IMR-90 (cell line): ENCODE data around the gene ITPKB. TPM values are rescaled to one million over a fixed set of nuclear protein-coding genes. Genes with fewer than 3 reads are reported as not detected.

Experiments
- ATAC-seq: fragments of 200-7000 bp; cut with Tn5 transposase; 2 replicates; pipeline ENCODE4 v1.9.1; 2020; ENCODE audit warnings: low read depth, mild to moderate bottlenecking, moderate library complexity
- BruUV-seq: library from RNA; stranded (reverse); fragments of 400-500 nt; replicated peaks from 2 replicates; lab custom pipeline; 2021; lab: Mats Ljungman, UMichigan
- CTCF ChIA-PET: fragments of 300-600 bp; formaldehyde crosslinking; extraction: SDS; loops from one replicate; lab custom pipeline; 2021; ENCODE audit warnings: antibody characterized with exemption; lab: Yijun Ruan, JAX
- POLR2A ChIA-PET: fragments of 300-600 bp; sonication (Branson Sonifier 250); formaldehyde crosslinking; loops from one replicate; lab custom pipeline; 2022; ENCODE audit warnings: antibody characterized with exemption; ENCODE audit not compliant: unreplicated experiment; lab: Charles Lee
- DNase-seq: peaks from one replicate; pipeline ENCODE4 v3.0.0; 2013
- H2AFZ ChIP-seq: replicated peaks from 2 replicates; pipeline ENCODE3; 2013; ENCODE audit warnings: low read length, mild to moderate bottlenecking; ENCODE audit not compliant: poor library complexity
- H2AK5ac ChIP-seq: 2 replicates; pipeline ENCODE4 v1.6.1; 2013; ENCODE audit warnings: low read depth, low read length, inconsistent platforms
- H2AK9ac ChIP-seq: replicated peaks from 2 replicates; pipeline ENCODE3; 2013; ENCODE audit warnings: mild to moderate bottlenecking, low read depth, low read length, moderate library complexity; ENCODE audit not compliant: poor library complexity
- H2BK120ac ChIP-seq: 2 replicates; pipeline ENCODE4 v1.6.1; 2013; ENCODE audit warnings: low read depth, low read length, inconsistent platforms
- H2BK15ac ChIP-seq: 3 replicates; pipeline ENCODE4 v1.6.1; 2013; ENCODE audit warnings: low read depth, low read length, inconsistent platforms
- H2BK20ac ChIP-seq: 2 replicates; pipeline ENCODE4 v1.6.1; 2013; ENCODE audit warnings: low read depth, mild to moderate bottlenecking, inconsistent platforms, low read length, moderate library complexity
- H2BK5ac ChIP-seq: 2 replicates; pipeline ENCODE4 v1.6.1; 2013; ENCODE audit warnings: mild to moderate bottlenecking, low read depth, low read length, inconsistent platforms; ENCODE audit not compliant: poor library complexity, severe bottlenecking
- H3K14ac ChIP-seq: replicated peaks from 2 replicates; pipeline ENCODE4 v1.6.1; 2013; ENCODE audit warnings: low read depth, low read length, inconsistent platforms
- H3K18ac ChIP-seq: 2 replicates; pipeline ENCODE4 v1.6.1; 2013; ENCODE audit warnings: low read depth, low read length, control low read depth
- H3K23ac ChIP-seq: 2 replicates; pipeline ENCODE4 v1.6.1; 2013; ENCODE audit warnings: low read depth, low read length, inconsistent platforms
- H3K27ac ChIP-seq: 2 replicates; pipeline ENCODE4 v1.5.1; 2013; ENCODE audit warnings: mild to moderate bottlenecking, control low read depth, low read length; ENCODE audit not compliant: insufficient read depth
- H3K27me3 ChIP-seq: 2 replicates; pipeline ENCODE4 v1.6.1; 2013; ENCODE audit warnings: low read length; ENCODE audit not compliant: control insufficient read depth, insufficient read depth
- H3K36me3 ChIP-seq: 2 replicates; pipeline ENCODE4 v1.6.1; 2013; ENCODE audit warnings: low read length, mixed read lengths; ENCODE audit not compliant: control insufficient read depth, insufficient read depth
- H3K4ac ChIP-seq: 2 replicates; pipeline ENCODE4 v1.6.1; 2013; ENCODE audit warnings: low read depth, low read length, inconsistent platforms
- H3K4me1 ChIP-seq: 2 replicates; pipeline ENCODE4 v1.6.1; 2013; ENCODE audit warnings: low read length, mixed read lengths; ENCODE audit not compliant: control insufficient read depth, insufficient read depth
- H3K4me2 ChIP-seq: 2 replicates; pipeline ENCODE4 v1.6.1; 2013; ENCODE audit warnings: low read depth, mild to moderate bottlenecking, control low read depth, low read length, moderate library complexity
- H3K4me3 ChIP-seq: 2 replicates; pipeline ENCODE4 v1.5.1; 2013; ENCODE audit warnings: low read depth, mild to moderate bottlenecking, control low read depth, low read length, moderate library complexity; ENCODE audit not compliant: insufficient read depth
- H3K56ac ChIP-seq: 2 replicates; pipeline ENCODE4 v1.6.1; 2013; ENCODE audit warnings: low read length, inconsistent platforms; ENCODE audit not compliant: insufficient read depth; ENCODE audit errors: extremely low read depth
- H3K79me1 ChIP-seq, 2 experiments: 2 replicates each; pipeline ENCODE4 v1.6.1; 2013; ENCODE audit warnings: low read length in 2 of 2, inconsistent platforms in 1 of 2, low read depth in 1 of 2
- H3K9ac ChIP-seq: 2 replicates; pipeline ENCODE4 v1.6.1; 2013; ENCODE audit warnings: low read depth, low read length, control low read depth
- H3K9me1 ChIP-seq: 2 replicates; pipeline ENCODE4 v1.6.1; 2013; ENCODE audit warnings: low read length, inconsistent platforms; ENCODE audit not compliant: insufficient read depth
- H3K9me3 ChIP-seq: 2 replicates; pipeline ENCODE4 v1.6.1; 2013; ENCODE audit warnings: low read length; ENCODE audit not compliant: control insufficient read depth, insufficient read depth
- H4K20me1 ChIP-seq: 2 replicates; pipeline ENCODE4 v1.6.1; 2013; ENCODE audit warnings: low read length, inconsistent platforms; ENCODE audit not compliant: insufficient read depth
- H4K5ac ChIP-seq: 2 replicates; pipeline ENCODE4 v1.6.1; 2013; ENCODE audit warnings: mild to moderate bottlenecking, low read depth, low read length, control low read depth
- H4K8ac ChIP-seq, 2 experiments: 2 replicates each; pipeline ENCODE4 v1.6.1; 2013; ENCODE audit warnings: low read depth in 2 of 2, low read length in 2 of 2, control low read depth in 1 of 2, inconsistent platforms in 1 of 2
- H4K91ac ChIP-seq: 2 replicates; pipeline ENCODE4 v1.6.1; 2013; ENCODE audit warnings: low read depth, low read length, inconsistent platforms; ENCODE audit not compliant: insufficient read depth
- BHLHE40 ChIP-seq: fragments of 150-350 bp; IDR thresholded peaks from 2 replicates; pipeline ENCODE4 v1.6.1; 2016; ENCODE audit warnings: mild to moderate bottlenecking, low read depth, low read length
- CEBPB ChIP-seq: IDR thresholded peaks from 2 replicates; pipeline ENCODE4 v1.6.1; 2012; ENCODE audit warnings: low read depth, low read length, improper control_type of control experiment
- CHD1 ChIP-seq: IDR thresholded peaks from 2 replicates; pipeline ENCODE4 v1.6.1; 2012; ENCODE audit warnings: low read depth, low read length, improper control_type of control experiment
- CTCF ChIP-seq: conservative IDR thresholded peaks from 2 replicates; pipeline ENCODE4 v1.5.1; 2012; ENCODE audit warnings: mild to moderate bottlenecking, low read depth, low read length, improper control_type of control experiment
- ELK1 ChIP-seq: fragments of 150-350 bp; IDR thresholded peaks from 2 replicates; pipeline ENCODE4 v1.6.1; 2016; ENCODE audit warnings: low read depth, mild to moderate bottlenecking, low read length, moderate library complexity, borderline replicate concordance
- FOS ChIP-seq: fragments of 150-350 bp; IDR thresholded peaks from 2 replicates; pipeline ENCODE4 v1.6.1; 2016; ENCODE audit warnings: low read depth, low read length
- MAFK ChIP-seq: IDR thresholded peaks from 2 replicates; pipeline ENCODE4 v1.6.1; 2012; ENCODE audit warnings: low read depth, low read length, improper control_type of control experiment
- MAZ ChIP-seq: IDR thresholded peaks from 2 replicates; pipeline ENCODE4 v1.6.1; 2012; ENCODE audit warnings: low read depth, mild to moderate bottlenecking, low read length, improper control_type of control experiment, moderate library complexity, borderline replicate concordance
- MXI1 ChIP-seq: IDR thresholded peaks from 2 replicates; pipeline ENCODE4 v1.6.1; 2012; ENCODE audit warnings: low read depth, mild to moderate bottlenecking, low read length, moderate library complexity, borderline replicate concordance
- NFE2L2 ChIP-seq: fragments of 150-350 bp; IDR thresholded peaks from 2 replicates; pipeline ENCODE4 v1.6.1; 2016; ENCODE audit warnings: low read depth, mild to moderate bottlenecking, low read length
- POLR2A ChIP-seq: IDR thresholded peaks from 2 replicates; pipeline ENCODE4 v1.6.1; 2012; ENCODE audit warnings: mild to moderate bottlenecking, low read depth, low read length
- RAD21 ChIP-seq: IDR thresholded peaks from 2 replicates; pipeline ENCODE4 v1.6.1; 2012; ENCODE audit warnings: low read length, improper control_type of control experiment
- RCOR1 ChIP-seq: IDR thresholded peaks from 2 replicates; pipeline ENCODE4 v1.6.1; 2012; ENCODE audit warnings: mild to moderate bottlenecking, low read length, improper control_type of control experiment; ENCODE audit not compliant: insufficient replicate concordance
- RFX5 ChIP-seq: IDR thresholded peaks from 2 replicates; pipeline ENCODE4 v1.8.0; 2012; ENCODE audit warnings: low read depth, mild to moderate bottlenecking, low read length, moderate library complexity
- SMC3 ChIP-seq: fragments of 150-350 bp; IDR thresholded peaks from 2 replicates; pipeline ENCODE4 v1.6.1; 2016; ENCODE audit warnings: low read depth, mild to moderate bottlenecking, antibody characterized with exemption, low read length, moderate library complexity
- USF2 ChIP-seq: fragments of 150-350 bp; IDR thresholded peaks from 2 replicates; pipeline ENCODE4 v1.6.1; 2017; ENCODE audit warnings: mild to moderate bottlenecking, antibody characterized with exemption, low read length, low read depth
- WGBS, 2 experiments: methylation state at CpG; one replicate each; pipeline versions ENCODE4 v1.1.5 to v1.1.7; 2013; ENCODE audit warnings: missing lambda C conversion rate in 2 of 2; ENCODE audit not compliant: insufficient read length in 1 of 2; ENCODE audit errors: extremely low coverage in 2 of 2; 5-methylcytosine and 5-hydroxymethylcytosine counted together
- dilution Hi-C: fragments of 300-500 bp; cut with HindIII; formaldehyde crosslinking; loops from one replicate; pipeline ENCODE4 v1.14.3; 2018; ENCODE audit warnings: low sequenced_read_pairs; ENCODE audit not compliant: unreplicated experiment
- in situ Hi-C: fragments of 300-500 bp; cut with MboI; formaldehyde crosslinking; loops from 3 replicates; pipeline ENCODE4 v1.14.3; 2019; ENCODE audit warnings: low sequenced_read_pairs, inconsistent platforms, mixed read lengths
- intact Hi-C: fragments of 100-400 bp; cut with micrococcal nuclease; formaldehyde crosslinking; loops from 2 replicates; pipeline ENCODE4 v1.10.0; 2022
- polyA plus RNA-seq, 3 experiments: library from polyadenylated mRNA; depleted of rRNA; stranded (reverse); fragments of >200 nt; gene quantifications; 2 replicates each; pipeline ENCODE4 v1.2.3, GENCODE V29; 2012; ENCODE audit warnings: low replicate concordance in 1 of 3
- total RNA-seq: library from RNA; depleted of rRNA; stranded (reverse); fragments of >200 nt; gene quantifications from 2 replicates; pipeline ENCODE4 v1.2.3, GENCODE V29; 2012

ITPKB gene
- total and polyA plus RNA-seq, 2 of the 4 experiments (the other 2 are of a cell fraction): 0.72 to 1.4 TPM

GRCh38 chr1:226589008-226589733 is 149.9 kb downstream of the ITPKB start:
- ChIA-PET POLR2A (no interaction called here), CTCF (interaction anchor here (0.6 kb wide), 1 partner anchor 19 kb away, joined by 3 read pairs; no protein-coding TSS in a partner anchor)
- in situ Hi-C loops (no loop called here), intact Hi-C loops (no loop called here), dilution Hi-C loops (no loop called here)
- DNase-seq: no peak
- no peaks in the 10 kb centered on the region for H3K9me3 ChIP-seq
- no peak overlapping the region for H3K18ac ChIP-seq
- H4K20me1 ChIP-seq: no peaks in the 10 kb centered on the region
- H3K27ac ChIP-seq: no peak overlapping the region
- no peak overlapping the region for H2AK9ac ChIP-seq
- no peaks in the 10 kb centered on the region for H3K4me1 ChIP-seq
- TF ChIP-seq POLR2A (no peak), SMC3 (no peak), RCOR1 (no peak), USF2 (no peak), BHLHE40 (no peak), ELK1 (no peak), MAFK (no peak), CEBPB (no peak), CTCF (no peak), MXI1 (no peak), CHD1 (no peak), NFE2L2 (no peak), FOS (no peak), MAZ (no peak), RFX5 (no peak), RAD21 (no peak)
- H3K4ac ChIP-seq: no peak overlapping the region
- no peak overlapping the region for H4K8ac ChIP-seq
- H3K27me3 ChIP-seq: peaks cover 23% of the 10 kb centered on the region
- WGBS, 2 experiments: no CpG with 5 or more reads among the region's 11 CpGs
- no peaks in the 10 kb centered on the region for H3K9me1 ChIP-seq
- no peak overlapping the region for H3K4me3 ChIP-seq
- no peak for ATAC-seq
- no peak overlapping the region for H3K56ac ChIP-seq
- no peak overlapping the region for H2BK120ac ChIP-seq
- H3K23ac ChIP-seq: no peak overlapping the region
- H3K36me3 ChIP-seq: no peaks in the 10 kb centered on the region
- H2BK5ac ChIP-seq: no peak overlapping the region
- H4K5ac ChIP-seq: no peak overlapping the region
- no peak overlapping the region for H3K9ac ChIP-seq
- no peak overlapping the region for H2AFZ ChIP-seq
- H3K79me1 ChIP-seq: no peaks in the 10 kb centered on the region
- H2BK15ac ChIP-seq: no peak overlapping the region
- no peak overlapping the region for H2BK20ac ChIP-seq
- H3K4me2 ChIP-seq: no peak overlapping the region
- no peak overlapping the region for H2AK5ac ChIP-seq
- H3K14ac ChIP-seq: no peak overlapping the region
- no TSS peak for BruUV-seq
- H4K91ac ChIP-seq: no peak overlapping the region
